ENCODE data around the gene EXOC4.
"Not testable (repeated sequence)": the region's sequence is repeated elsewhere in the genome, so short reads cannot be mapped to it uniquely, and the experiment has no call there.

EXOC4 gene

GRCh38 chr7:133635541-133635940 lies 382.7 kb downstream of the EXOC4 start:
- TF ChIP-seq EZH2phosphoT487 (IDR thresholded peaks at IDR 0.05; ENCODE audit: borderline replicate concordance): no peak
- Histone ChIP-seq H3K9me2 (replicated peaks; ENCODE audit: low read depth, low read length) (no peaks in the 10 kb centered on the region), H4K20me1 (ENCODE audit: insufficient read depth, low read length, poor library complexity, severe bottlenecking) (no peaks in the 10 kb centered on the region), H3K79me2 (ENCODE audit: insufficient read depth, low read length) (no peaks in the 10 kb centered on the region), H3K36me3 (ENCODE audit: insufficient read depth, low read length) (peaks cover 9% of the 10 kb centered on the region), H3K4me3 (ENCODE audit: low read length, poor library complexity, severe bottlenecking) (no peak overlapping the region), H3K27me3 (ENCODE audit: insufficient read depth, low read length, poor library complexity, severe bottlenecking) (no peaks in the 10 kb centered on the region), H3K4me1 (ENCODE audit: insufficient read depth, low read length, poor library complexity, severe bottlenecking) (peaks cover 8% of the 10 kb centered on the region), H3K9ac (ENCODE audit: low read depth, low read length, poor library complexity, severe bottlenecking) (no peak overlapping the region), H2AFZ (ENCODE audit: low read length) (no peak overlapping the region), H3F3A (ENCODE audit: low read depth) (no peaks in the 10 kb centered on the region; the same call in 1 of the 2 replicates), H3K9me3 (ENCODE audit: insufficient read depth, low read depth, low read length) (0 out of 2 replicates have a peak, but pooled peaks cover 4% of the 10 kb centered on the region), H3K4me2 (ENCODE audit: low read depth, low read length, poor library complexity, severe bottlenecking) (no peak overlapping the region)

- Histone ChIP-seq H3K9me3 (ENCODE audit: insufficient read depth, low read depth, low read length) (no peaks in the 10 kb centered on the region), H3K9me2 (replicated peaks; ENCODE audit: low read depth, low read length) (no peaks in the 10 kb centered on the region), H3K4me1 (ENCODE audit: insufficient read depth, low read length, poor library complexity, severe bottlenecking) (peaks cover 8% of the 10 kb centered on the region), H3F3A (ENCODE audit: low read depth) (no peaks in the 10 kb centered on the region; the same call in 1 of the 2 replicates), H3K4me3 (ENCODE audit: low read length, poor library complexity, severe bottlenecking) (no peak overlapping the region), H3K9ac (ENCODE audit: low read depth, low read length, poor library complexity, severe bottlenecking) (no peak overlapping the region), H2AFZ (ENCODE audit: low read length) (no peak overlapping the region), H3K4me2 (ENCODE audit: low read depth, low read length, poor library complexity, severe bottlenecking) (no peak overlapping the region), H3K36me3 (ENCODE audit: insufficient read depth, low read length) (no peaks in the 10 kb centered on the region), H3K27me3 (ENCODE audit: insufficient read depth, low read length, poor library complexity, severe bottlenecking) (no peaks in the 10 kb centered on the region), H3K79me2 (ENCODE audit: insufficient read depth, low read length) (no peaks in the 10 kb centered on the region), H4K20me1 (ENCODE audit: insufficient read depth, low read length, poor library complexity, severe bottlenecking) (no peaks in the 10 kb centered on the region)
- TF ChIP-seq EZH2phosphoT487 (IDR thresholded peaks at IDR 0.05; ENCODE audit: borderline replicate concordance): no peak
- TF ChIP-seq CTCF (conservative IDR thresholded peaks at IDR 0.05; ENCODE audit: low read length): no peak
Observed at GRCh38 chr7:133638857-133639256, 386.0 kb downstream of the EXOC4 start.

GRCh38 chr7:133641436-133641835 lies 388.6 kb downstream of the EXOC4 start:
- H3K79me2 ChIP-seq (ENCODE audit: insufficient read depth, low read length): no peaks in the 10 kb centered on the region
- H3K4me2 ChIP-seq (ENCODE audit: low read depth, low read length, poor library complexity, severe bottlenecking): no peak overlapping the region
- peaks cover 9% of the 10 kb centered on the region for H3K4me1 ChIP-seq (ENCODE audit: insufficient read depth, low read length, poor library complexity, severe bottlenecking)
- no peaks in the 10 kb centered on the region for H3K36me3 ChIP-seq (ENCODE audit: insufficient read depth, low read length)
- H3K9ac ChIP-seq (ENCODE audit: low read depth, low read length, poor library complexity, severe bottlenecking): no peak overlapping the region
- no peaks in the 10 kb centered on the region for H3K27me3 ChIP-seq (ENCODE audit: insufficient read depth, low read length, poor library complexity, severe bottlenecking)
- H3K4me3 ChIP-seq (ENCODE audit: low read length, poor library complexity, severe bottlenecking): no peak overlapping the region
- no peak overlapping the region for H2AFZ ChIP-seq (ENCODE audit: low read length)
- no peaks in the 10 kb centered on the region for H3K9me3 ChIP-seq (ENCODE audit: insufficient read depth, low read depth, low read length)
- no peaks in the 10 kb centered on the region for H4K20me1 ChIP-seq (ENCODE audit: insufficient read depth, low read length, poor library complexity, severe bottlenecking)
- H3K9me2 ChIP-seq (replicated peaks; ENCODE audit: low read depth, low read length): no peaks in the 10 kb centered on the region
- TF ChIP-seq EZH2phosphoT487 (IDR thresholded peaks at IDR 0.05; ENCODE audit: borderline replicate concordance) (no peak), CTCF (conservative IDR thresholded peaks at IDR 0.05; ENCODE audit: low read length) (peak; percentile 57)
- H3F3A ChIP-seq (ENCODE audit: low read depth): no peaks in the 10 kb centered on the region; the same call in 1 of the 2 replicates

GRCh38 chr7:133642907-133643306 lies 390.0 kb downstream of the EXOC4 start:
- no peaks in the 10 kb centered on the region for H3K27me3 ChIP-seq (ENCODE audit: insufficient read depth, low read length, poor library complexity, severe bottlenecking)
- H2AFZ ChIP-seq (ENCODE audit: low read length): no peak overlapping the region
- H3K4me3 ChIP-seq (ENCODE audit: low read length, poor library complexity, severe bottlenecking): no peak overlapping the region
- no peaks in the 10 kb centered on the region for H4K20me1 ChIP-seq (ENCODE audit: insufficient read depth, low read length, poor library complexity, severe bottlenecking)
- H3K79me2 ChIP-seq (ENCODE audit: insufficient read depth, low read length): no peaks in the 10 kb centered on the region
- TF ChIP-seq EZH2phosphoT487 (IDR thresholded peaks at IDR 0.05; ENCODE audit: borderline replicate concordance) (no peak), CTCF (conservative IDR thresholded peaks at IDR 0.05; ENCODE audit: low read length) (no peak)
- H3K9ac ChIP-seq (ENCODE audit: low read depth, low read length, poor library complexity, severe bottlenecking): no peak overlapping the region
- peaks cover 9% of the 10 kb centered on the region for H3K4me1 ChIP-seq (ENCODE audit: insufficient read depth, low read length, poor library complexity, severe bottlenecking)
- H3K9me3 ChIP-seq (ENCODE audit: insufficient read depth, low read depth, low read length): no peaks in the 10 kb centered on the region
- H3F3A ChIP-seq (ENCODE audit: low read depth): no peaks in the 10 kb centered on the region; the same call in 1 of the 2 replicates
- H3K36me3 ChIP-seq (ENCODE audit: insufficient read depth, low read length): no peaks in the 10 kb centered on the region
- H3K9me2 ChIP-seq (replicated peaks; ENCODE audit: low read depth, low read length): no peaks in the 10 kb centered on the region
- no peak overlapping the region for H3K4me2 ChIP-seq (ENCODE audit: low read depth, low read length, poor library complexity, severe bottlenecking)

GRCh38 chr7:133643652-133644051 lies 390.8 kb downstream of the EXOC4 start:
- not testable (repeated sequence) for H2AFZ ChIP-seq (ENCODE audit: low read length); H3K4me3 ChIP-seq (ENCODE audit: low read length, poor library complexity, severe bottlenecking); H3K4me1 ChIP-seq (ENCODE audit: insufficient read depth, low read length, poor library complexity, severe bottlenecking); H3K27me3 ChIP-seq (ENCODE audit: insufficient read depth, low read length, poor library complexity, severe bottlenecking); H3K9me3 ChIP-seq (ENCODE audit: insufficient read depth, low read depth, low read length); H3K9me2 ChIP-seq (replicated peaks; ENCODE audit: low read depth, low read length); H3K4me2 ChIP-seq (ENCODE audit: low read depth, low read length, poor library complexity, severe bottlenecking); H4K20me1 ChIP-seq (ENCODE audit: insufficient read depth, low read length, poor library complexity, severe bottlenecking); H3K79me2 ChIP-seq (ENCODE audit: insufficient read depth, low read length); H3K9ac ChIP-seq (ENCODE audit: low read depth, low read length, poor library complexity, severe bottlenecking); H3F3A ChIP-seq (ENCODE audit: low read depth); H3K36me3 ChIP-seq (ENCODE audit: insufficient read depth, low read length)
